ENCODE data around the gene CLIC6.
"Not testable (repeated sequence)": the region's sequence is repeated elsewhere in the genome, so short reads cannot be mapped to it uniquely, and the experiment has no call there.

The CLIC6 gene

GRCh38 chr21:34718529-34718928 is 49.7 kb downstream of the CLIC6 start:
- peaks cover 11% of the 10 kb centered on the region for H3K4me1 ChIP-seq (ENCODE audit: control insufficient read depth, insufficient read depth, low read length)
- not testable (repeated sequence) for H3K4me3 ChIP-seq (ENCODE audit: low read length); H3K27me3 ChIP-seq (ENCODE audit: control insufficient read depth, insufficient read depth, low read length); H3K9ac ChIP-seq (ENCODE audit: low read length); H3K36me3 ChIP-seq (ENCODE audit: control insufficient read depth, insufficient read depth, low read length); H3K9me3 ChIP-seq (ENCODE audit: control insufficient read depth, low read length)

DNA sequence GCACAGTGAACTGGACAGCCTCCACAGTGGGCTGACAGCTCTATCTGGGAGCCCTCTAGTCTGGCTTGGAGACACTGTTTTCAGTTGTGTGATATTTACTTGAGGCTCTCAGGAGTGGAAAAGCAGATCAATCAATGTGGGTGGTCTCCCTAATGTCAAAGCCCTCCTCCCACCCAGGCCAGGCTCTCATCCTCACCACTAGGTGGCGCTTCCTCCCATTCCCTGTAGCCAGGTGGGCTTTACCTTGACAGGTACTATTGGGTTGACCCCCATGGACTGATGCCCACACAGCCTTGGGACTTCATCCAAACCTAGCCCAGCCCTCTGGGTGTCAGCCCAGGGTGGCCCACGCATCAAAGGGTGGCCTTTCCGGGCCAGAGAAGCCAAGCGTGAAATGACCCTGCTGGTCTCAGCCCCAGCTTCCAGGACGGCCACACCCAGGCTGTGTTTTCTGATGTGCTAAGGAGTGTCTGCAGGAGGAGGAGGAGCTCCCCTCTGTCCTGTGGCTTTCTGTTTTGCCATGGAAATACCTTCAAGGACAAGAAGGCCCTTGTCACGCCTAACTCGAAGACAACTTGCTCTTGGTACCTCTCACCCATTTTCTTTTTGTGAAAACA is 54.0 kb downstream of the CLIC6 start:
- no peak overlapping the region for H3K9ac ChIP-seq (ENCODE audit: low read length)
- H3K4me3 ChIP-seq (ENCODE audit: low read length) = no peak overlapping the region
- no peaks in the 10 kb centered on the region for H3K36me3 ChIP-seq (ENCODE audit: control insufficient read depth, insufficient read depth, low read length)
- H3K27me3 ChIP-seq (ENCODE audit: control insufficient read depth, insufficient read depth, low read length) = no peaks in the 10 kb centered on the region
- no peaks in the 10 kb centered on the region for H3K9me3 ChIP-seq (ENCODE audit: control insufficient read depth, low read length)
- peaks cover 25% of the 10 kb centered on the region for H3K4me1 ChIP-seq (ENCODE audit: control insufficient read depth, insufficient read depth, low read length)

- Histone ChIP-seq H3K9me3 (ENCODE audit: control insufficient read depth, low read length) (no peaks in the 10 kb centered on the region), H3K4me1 (ENCODE audit: control insufficient read depth, insufficient read depth, low read length) (peaks cover 31% of the 10 kb centered on the region), H3K36me3 (ENCODE audit: control insufficient read depth, insufficient read depth, low read length) (no peaks in the 10 kb centered on the region), H3K27me3 (ENCODE audit: control insufficient read depth, insufficient read depth, low read length) (no peaks in the 10 kb centered on the region), H3K4me3 (ENCODE audit: low read length) (no peak overlapping the region), H3K9ac (ENCODE audit: low read length) (no peak overlapping the region)
These were observed 55.5 kb downstream of the CLIC6 start for GRCh38 chr21:34724131-34724856.

- Histone ChIP-seq H3K27me3 (ENCODE audit: control insufficient read depth, insufficient read depth, low read length) (no peaks in the 10 kb centered on the region), H3K36me3 (ENCODE audit: control insufficient read depth, insufficient read depth, low read length) (no peaks in the 10 kb centered on the region), H3K4me3 (ENCODE audit: low read length) (no peak overlapping the region), H3K4me1 (ENCODE audit: control insufficient read depth, insufficient read depth, low read length) (peaks cover 31% of the 10 kb centered on the region), H3K9me3 (ENCODE audit: control insufficient read depth, low read length) (no peaks in the 10 kb centered on the region), H3K9ac (ENCODE audit: low read length) (no peak overlapping the region)
These were observed 56.0 kb downstream of the CLIC6 start for GRCh38 chr21:34724857-34725195.

- no peaks in the 10 kb centered on the region for H3K9me3 ChIP-seq (ENCODE audit: control insufficient read depth, low read length)
- peaks cover 31% of the 10 kb centered on the region for H3K4me1 ChIP-seq (ENCODE audit: control insufficient read depth, insufficient read depth, low read length)
- no peaks in the 10 kb centered on the region for H3K27me3 ChIP-seq (ENCODE audit: control insufficient read depth, insufficient read depth, low read length)
- no peaks in the 10 kb centered on the region for H3K36me3 ChIP-seq (ENCODE audit: control insufficient read depth, insufficient read depth, low read length)
- H3K9ac ChIP-seq (ENCODE audit: low read length) = no peak overlapping the region
- H3K4me3 ChIP-seq (ENCODE audit: low read length) = no peak overlapping the region
These were observed 58.0 kb downstream of the CLIC6 start for GRCh38 chr21:34726627-34727337.

DNA sequence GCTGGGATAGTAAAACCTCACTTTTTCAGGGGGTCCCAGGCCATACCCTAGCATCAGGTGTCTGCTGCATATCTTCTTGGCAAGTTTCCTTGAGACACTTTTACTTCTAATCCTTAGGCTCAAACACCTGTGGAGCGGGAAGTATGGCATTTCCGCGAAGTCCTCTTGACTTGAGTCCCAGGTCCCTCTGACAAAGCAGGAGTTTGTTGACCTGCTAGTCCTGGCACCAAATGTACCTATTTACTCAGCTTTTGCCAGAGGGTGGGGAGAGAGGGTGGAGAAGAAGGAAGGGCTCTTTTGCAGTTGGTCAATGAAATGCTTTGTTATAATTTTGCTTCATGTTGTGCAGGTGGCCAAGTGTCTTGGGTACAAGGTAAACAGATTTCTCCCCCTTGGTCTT is 59.7 kb downstream of the CLIC6 start:
- Histone ChIP-seq H3K4me1 (ENCODE audit: control insufficient read depth, insufficient read depth, low read length) (peaks cover 21% of the 10 kb centered on the region), H3K27me3 (ENCODE audit: control insufficient read depth, insufficient read depth, low read length) (no peaks in the 10 kb centered on the region), H3K9me3 (ENCODE audit: control insufficient read depth, low read length) (no peaks in the 10 kb centered on the region), H3K9ac (ENCODE audit: low read length) (no peak overlapping the region), H3K36me3 (ENCODE audit: control insufficient read depth, insufficient read depth, low read length) (no peaks in the 10 kb centered on the region), H3K4me3 (ENCODE audit: low read length) (no peak overlapping the region)

- H3K27me3 ChIP-seq (ENCODE audit: control insufficient read depth, insufficient read depth, low read length) = no peaks in the 10 kb centered on the region
- peaks cover 10% of the 10 kb centered on the region for H3K4me1 ChIP-seq (ENCODE audit: control insufficient read depth, insufficient read depth, low read length)
- no peaks in the 10 kb centered on the region for H3K9me3 ChIP-seq (ENCODE audit: control insufficient read depth, low read length)
These were observed 61.4 kb downstream of the CLIC6 start for GRCh38 chr21:34730194-34730593.

GRCh38 chr21:34730756-34731445 is 62.1 kb downstream of the CLIC6 start:
- no peak overlapping the region for H3K9ac ChIP-seq (ENCODE audit: low read length)
- H3K9me3 ChIP-seq (ENCODE audit: control insufficient read depth, low read length) = no peaks in the 10 kb centered on the region
- peaks cover 10% of the 10 kb centered on the region for H3K4me1 ChIP-seq (ENCODE audit: control insufficient read depth, insufficient read depth, low read length)
- H3K36me3 ChIP-seq (ENCODE audit: control insufficient read depth, insufficient read depth, low read length) = no peaks in the 10 kb centered on the region
- no peak overlapping the region for H3K4me3 ChIP-seq (ENCODE audit: low read length)
- no peaks in the 10 kb centered on the region for H3K27me3 ChIP-seq (ENCODE audit: control insufficient read depth, insufficient read depth, low read length)

More at GRCh38 chr21:34730194-34730593, 61.4 kb downstream of the CLIC6 start:
- H3K9ac ChIP-seq (ENCODE audit: low read length) = no peak overlapping the region
- no peak overlapping the region for H3K4me3 ChIP-seq (ENCODE audit: low read length)
- H3K36me3 ChIP-seq (ENCODE audit: control insufficient read depth, insufficient read depth, low read length) = no peaks in the 10 kb centered on the region

DNA sequence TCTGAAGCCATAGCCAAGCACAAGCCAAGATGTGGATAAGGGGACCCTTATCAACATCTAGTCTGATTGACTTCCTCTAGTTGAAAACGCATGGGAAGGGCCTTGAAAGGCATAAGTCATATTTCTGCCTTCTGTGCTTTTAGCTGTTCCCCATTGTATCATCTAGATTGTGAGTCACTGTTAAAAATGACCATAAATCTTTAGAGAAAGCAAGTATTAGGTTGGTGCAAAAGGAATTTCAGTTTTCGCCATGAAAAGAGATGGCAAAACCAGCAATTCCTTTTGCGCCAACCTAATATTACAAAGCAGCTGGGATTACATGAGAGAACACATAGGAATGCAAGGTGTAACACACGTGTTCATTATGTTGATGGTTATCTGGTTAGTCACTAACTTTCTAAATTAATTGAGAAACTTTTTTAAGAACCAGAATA is 63.6 kb downstream of the CLIC6 start:
- H3K4me1 ChIP-seq (ENCODE audit: control insufficient read depth, insufficient read depth, low read length) = peaks cover 10% of the 10 kb centered on the region
- no peak overlapping the region for H3K4me3 ChIP-seq (ENCODE audit: low read length)
- H3K36me3 ChIP-seq (ENCODE audit: control insufficient read depth, insufficient read depth, low read length) = no peaks in the 10 kb centered on the region
- no peaks in the 10 kb centered on the region for H3K27me3 ChIP-seq (ENCODE audit: control insufficient read depth, insufficient read depth, low read length)
- H3K9me3 ChIP-seq (ENCODE audit: control insufficient read depth, low read length) = no peaks in the 10 kb centered on the region
- no peak overlapping the region for H3K9ac ChIP-seq (ENCODE audit: low read length)

- H3K4me1 ChIP-seq (ENCODE audit: control insufficient read depth, insufficient read depth, low read length) = no peaks in the 10 kb centered on the region
- no peaks in the 10 kb centered on the region for H3K27me3 ChIP-seq (ENCODE audit: control insufficient read depth, insufficient read depth, low read length)
- no peak overlapping the region for H3K9ac ChIP-seq (ENCODE audit: low read length)
- H3K9me3 ChIP-seq (ENCODE audit: control insufficient read depth, low read length) = no peaks in the 10 kb centered on the region
- no peak overlapping the region for H3K4me3 ChIP-seq (ENCODE audit: low read length)
- H3K36me3 ChIP-seq (ENCODE audit: control insufficient read depth, insufficient read depth, low read length) = no peaks in the 10 kb centered on the region
These were observed 65.1 kb downstream of the CLIC6 start for GRCh38 chr21:34733852-34734251.

DNA sequence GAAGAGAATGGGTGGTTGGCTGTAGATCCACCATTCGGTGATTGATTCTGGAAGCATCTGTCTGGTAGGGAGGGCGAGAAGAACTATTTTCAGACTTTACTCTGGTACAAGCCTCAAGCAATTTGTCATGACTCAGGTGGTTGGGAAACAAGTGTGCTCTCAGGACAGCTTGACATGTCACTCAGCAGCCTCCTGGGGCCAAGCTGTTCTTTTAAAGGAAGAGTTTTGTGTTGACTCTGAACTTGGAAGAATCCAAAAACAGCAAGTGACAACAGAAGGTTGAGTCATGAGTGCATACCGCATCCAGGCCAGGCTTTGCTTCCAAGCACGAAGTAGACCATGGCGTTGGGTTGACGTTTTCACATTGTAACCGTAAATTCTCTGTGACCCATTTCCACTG is 65.9 kb downstream of the CLIC6 start:
- Histone ChIP-seq H3K36me3 (ENCODE audit: control insufficient read depth, insufficient read depth, low read length) (no peaks in the 10 kb centered on the region), H3K9ac (ENCODE audit: low read length) (no peak overlapping the region), H3K4me3 (ENCODE audit: low read length) (no peak overlapping the region), H3K9me3 (ENCODE audit: control insufficient read depth, low read length) (no peaks in the 10 kb centered on the region), H3K4me1 (ENCODE audit: control insufficient read depth, insufficient read depth, low read length) (no peaks in the 10 kb centered on the region), H3K27me3 (ENCODE audit: control insufficient read depth, insufficient read depth, low read length) (no peaks in the 10 kb centered on the region)
